Loucy (cell line): ENCODE data around the gene PBX1.

Experiments used
- H2AFZ ChIP-seq: fragments of 200-600 bp; sonication (generic); 2 replicates; pipeline ENCODE4 v1.6.0; 2016; ENCODE audit warnings: antibody characterized with exemption, mild to moderate bottlenecking, low read length, moderate library complexity
- H3F3A ChIP-seq: fragments of 200-600 bp; 2 replicates; pipeline ENCODE4 v1.6.0; 2016; ENCODE audit warnings: antibody characterized with exemption, low read depth, mild to moderate bottlenecking
- H3K27me3 ChIP-seq: fragments of 200-600 bp; sonication (generic); 2 replicates; pipeline ENCODE4 v1.6.1; 2014; ENCODE audit warnings: low read length, mild to moderate bottlenecking; ENCODE audit not compliant: insufficient read depth, poor library complexity, severe bottlenecking
- H3K36me3 ChIP-seq: fragments of 200-600 bp; sonication (generic); 2 replicates; pipeline ENCODE4 v1.6.1; 2016; ENCODE audit warnings: low read length; ENCODE audit not compliant: insufficient read depth
- H3K4me1 ChIP-seq: fragments of 200-600 bp; sonication (generic); 2 replicates; pipeline ENCODE4 v1.5.1; 2014; ENCODE audit warnings: low read length, mild to moderate bottlenecking; ENCODE audit not compliant: insufficient read depth, poor library complexity, severe bottlenecking
- H3K4me2 ChIP-seq: fragments of 200-600 bp; sonication (generic); 2 replicates; pipeline ENCODE4 v1.6.0; 2014; ENCODE audit warnings: antibody characterized with exemption, low read length, low read depth, mild to moderate bottlenecking; ENCODE audit not compliant: poor library complexity, severe bottlenecking
- H3K4me3 ChIP-seq: fragments of 200-600 bp; sonication (generic); 2 replicates; pipeline ENCODE4 v1.5.1; 2014; ENCODE audit warnings: low read length, mild to moderate bottlenecking, mixed read lengths; ENCODE audit not compliant: poor library complexity, severe bottlenecking
- H3K79me2 ChIP-seq: fragments of 200-600 bp; sonication (generic); 2 replicates; pipeline ENCODE4 v1.6.1; 2014; ENCODE audit warnings: low read length; ENCODE audit not compliant: insufficient read depth
- H3K9ac ChIP-seq: fragments of 200-600 bp; sonication (generic); 2 replicates; pipeline ENCODE4 v1.6.0; 2014; ENCODE audit warnings: mild to moderate bottlenecking, low read depth, low read length, moderate library complexity; ENCODE audit not compliant: poor library complexity, severe bottlenecking
- H3K9me2 ChIP-seq: fragments of 200-600 bp; sonication (generic); replicated peaks from 2 replicates; pipeline ENCODE4 v1.6.1; 2016; ENCODE audit warnings: low read depth, low read length, mixed read lengths
- H3K9me3 ChIP-seq: fragments of 200-600 bp; sonication (generic); 2 replicates; pipeline ENCODE4 v1.6.1; 2014; ENCODE audit warnings: mild to moderate bottlenecking, antibody characterized with exemption, low read length, low read depth; ENCODE audit not compliant: insufficient read depth
- H4K20me1 ChIP-seq: fragments of 200-600 bp; sonication (generic); 2 replicates; pipeline ENCODE4 v1.6.0; 2014; ENCODE audit warnings: antibody characterized with exemption, low read length, mild to moderate bottlenecking; ENCODE audit not compliant: insufficient read depth, poor library complexity, severe bottlenecking
- CTCF ChIP-seq: fragments of 200-600 bp; sonication (generic); conservative IDR thresholded peaks from 2 replicates; pipeline ENCODE4 v1.5.1; 2014; ENCODE audit warnings: mild to moderate bottlenecking, antibody characterized with exemption, low read length
- EZH2phosphoT487 ChIP-seq: fragments of 200-600 bp; IDR thresholded peaks from 2 replicates; pipeline ENCODE4 v1.6.1; 2018; ENCODE audit warnings: antibody characterized with exemption, mild to moderate bottlenecking, moderate library complexity, borderline replicate concordance

Gene PBX1

DNA sequence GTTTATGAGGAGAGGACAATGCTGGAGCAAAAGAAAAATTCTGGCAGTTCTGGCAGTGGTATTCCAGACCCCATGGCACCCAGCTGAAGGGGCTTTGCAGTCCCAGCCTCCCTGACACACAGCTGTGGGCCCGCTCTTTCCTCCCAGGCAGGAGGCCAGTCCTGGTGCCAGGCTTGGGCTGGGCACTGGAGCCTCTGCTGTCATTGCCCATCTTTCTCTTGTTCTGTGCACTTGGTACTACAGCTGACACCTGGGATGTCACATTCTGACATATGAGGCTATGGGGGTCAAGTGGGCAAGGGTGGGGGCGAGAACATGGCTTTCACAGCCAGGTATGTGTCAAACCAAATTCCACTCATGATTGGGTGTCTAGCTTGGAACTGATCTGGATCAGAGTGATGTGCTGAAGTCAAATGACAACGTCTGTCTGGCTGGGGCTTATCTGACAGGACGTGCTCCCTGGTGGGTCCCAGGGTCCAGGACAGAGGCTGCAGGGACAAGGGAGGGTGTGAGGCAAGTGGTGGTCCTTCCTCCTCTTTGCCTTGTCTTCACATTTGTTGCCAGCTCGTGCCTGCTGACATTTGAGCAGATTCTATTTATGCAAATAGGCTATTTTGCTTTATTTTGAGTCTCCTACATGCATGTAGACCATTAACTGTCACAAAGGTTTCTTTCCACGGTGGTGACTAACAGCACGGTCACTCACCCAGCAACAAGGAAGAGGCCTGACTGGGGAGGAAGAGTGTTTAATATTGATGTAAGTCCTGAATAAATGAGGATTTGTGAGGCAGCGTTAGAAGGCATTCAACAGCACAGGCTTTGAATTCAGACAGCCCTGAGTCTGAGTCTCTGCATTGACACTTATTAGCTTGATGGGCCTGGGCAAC is 336.3 kb downstream of the PBX1 start:
- Histone ChIP-seq H3K27me3 (no peaks in the 10 kb centered on the region), H3F3A (no peaks in the 10 kb centered on the region), H4K20me1 (no peaks in the 10 kb centered on the region), H3K9me2 (no peaks in the 10 kb centered on the region), H3K36me3 (no peaks in the 10 kb centered on the region), H3K9me3 (no peaks in the 10 kb centered on the region; the same call in 1 of the 2 replicates), H3K4me1 (no peaks in the 10 kb centered on the region), H3K4me2 (no peak overlapping the region), H3K79me2 (no peaks in the 10 kb centered on the region), H3K4me3 (no peak overlapping the region), H3K9ac (no peak overlapping the region), H2AFZ (no peak overlapping the region)
- no peak for TF ChIP-seq CTCF
- TF ChIP-seq EZH2phosphoT487, result no peak

DNA sequence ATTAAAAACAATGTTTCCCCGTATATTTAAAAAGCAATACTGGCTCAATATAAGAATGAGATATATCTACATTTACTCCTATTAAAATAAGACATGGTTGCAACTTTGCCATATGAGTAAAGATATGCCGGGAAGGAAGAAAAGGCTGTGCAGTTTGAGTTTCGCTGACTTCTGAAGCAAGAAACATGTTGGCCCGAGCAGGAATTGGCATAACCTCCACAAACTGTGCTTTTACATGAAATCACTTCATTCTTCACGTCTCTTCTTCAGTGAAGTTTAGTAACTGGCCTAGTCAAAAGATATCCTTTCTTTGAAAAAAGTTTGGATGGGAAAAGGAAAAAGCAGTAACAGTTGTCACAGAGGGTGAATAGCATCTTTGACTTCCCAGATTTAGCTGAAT is 342.0 kb downstream of the PBX1 start:
- H4K20me1 ChIP-seq, result no peaks in the 10 kb centered on the region
- H3K4me2 ChIP-seq, result no peak overlapping the region
- no peaks in the 10 kb centered on the region; the same call in 1 of the 2 replicates for H3K9me3 ChIP-seq
- no peaks in the 10 kb centered on the region for H3K79me2 ChIP-seq
- H3K4me3 ChIP-seq, result no peak overlapping the region
- H3F3A ChIP-seq, result no peaks in the 10 kb centered on the region
- H3K36me3 ChIP-seq, result no peaks in the 10 kb centered on the region
- no peak overlapping the region for H3K9ac ChIP-seq
- H3K4me1 ChIP-seq, result no peaks in the 10 kb centered on the region
- H3K9me2 ChIP-seq, result no peaks in the 10 kb centered on the region
- TF ChIP-seq EZH2phosphoT487 (no peak), CTCF (no peak)
- H2AFZ ChIP-seq, result no peak overlapping the region
- no peaks in the 10 kb centered on the region for H3K27me3 ChIP-seq
